Activated naive CD8-positive, alpha-beta T cell treated with anti-CD3 and anti-CD28 coated beads, Interleukin-2, amount 50 U/mL, for 24 hours (primary cell): ENCODE measurements around the gene LSS.

Experiments
- ATAC-seq: fragments of 150-1000 bp; cut with Tn5 transposase; one replicate; pipeline ENCODE4 v1.10.0; 2021
- DNase-seq: peaks from one replicate; pipeline ENCODE4 v3.0.0; 2021
- H3K27ac Mint-ChIP-seq: one replicate; pipeline ENCODE4 v1.8.0; 2021; ENCODE audit warnings: mild to moderate bottlenecking, mixed read lengths
- H3K27me3 Mint-ChIP-seq: one replicate; pipeline ENCODE4 v1.8.0; 2021; ENCODE audit warnings: mixed read lengths
- H3K36me3 Mint-ChIP-seq: one replicate; pipeline ENCODE4 v1.8.0; 2021; ENCODE audit warnings: low read depth, mixed read lengths
- H3K4me1 Mint-ChIP-seq: one replicate; pipeline ENCODE4 v1.8.0; 2021; ENCODE audit warnings: mixed read lengths
- H3K4me3 Mint-ChIP-seq: one replicate; pipeline ENCODE4 v1.8.0; 2021; ENCODE audit warnings: mild to moderate bottlenecking, moderate library complexity, mixed read lengths
- H3K9me3 Mint-ChIP-seq: one replicate; pipeline ENCODE4 v1.8.0; 2021; ENCODE audit warnings: mixed read lengths

LSS gene

GRCh38 chr21:46168659-46169386, 59.8 kb downstream of the LSS start:
- Mint-ChIP-seq H3K4me1 (peaks cover 6% of the 10 kb centered on the region), H3K9me3 (peaks cover 4% of the 10 kb centered on the region), H3K27ac (no peak overlapping the region), H3K36me3 (peaks cover 4% of the 10 kb centered on the region), H3K4me3 (no peak overlapping the region), H3K27me3 (peaks cover 2% of the 10 kb centered on the region)
- no peak for DNase-seq
- no peak for ATAC-seq

GRCh38 chr21:46168238-46168637, 60.3 kb downstream of the LSS start:
- Mint-ChIP-seq H3K4me3 (no peak overlapping the region), H3K27me3 (peaks cover 5% of the 10 kb centered on the region), H3K36me3 (peaks cover under 1% of the 10 kb centered on the region), H3K27ac (no peak overlapping the region), H3K9me3 (no peaks in the 10 kb centered on the region), H3K4me1 (peaks cover 6% of the 10 kb centered on the region)
- DNase-seq (no peak), ATAC-seq (no peak)

GRCh38 chr21:46165098-46165497, 63.5 kb downstream of the LSS start:
- Mint-ChIP-seq H3K27ac (no peak overlapping the region), H3K4me1 (no peaks in the 10 kb centered on the region), H3K36me3 (no peaks in the 10 kb centered on the region), H3K27me3 (peaks cover 8% of the 10 kb centered on the region), H3K9me3 (no peaks in the 10 kb centered on the region), H3K4me3 (no peak overlapping the region)
- no peak for ATAC-seq
- no peak for DNase-seq

GRCh38 chr21:46163380-46163779, 65.2 kb downstream of the LSS start:
- no peak overlapping the region for H3K4me3 Mint-ChIP-seq
- H3K27ac Mint-ChIP-seq = no peak overlapping the region
- no peaks in the 10 kb centered on the region for H3K36me3 Mint-ChIP-seq
- H3K9me3 Mint-ChIP-seq = no peaks in the 10 kb centered on the region
- no peak for DNase-seq
- ATAC-seq = no peak
- peaks cover 8% of the 10 kb centered on the region for H3K27me3 Mint-ChIP-seq
- H3K4me1 Mint-ChIP-seq = no peaks in the 10 kb centered on the region

GRCh38 chr21:46161633-46162592, 66.7 kb downstream of the LSS start:
- Mint-ChIP-seq H3K27ac (no peak overlapping the region), H3K27me3 (peaks cover 8% of the 10 kb centered on the region), H3K36me3 (no peaks in the 10 kb centered on the region), H3K9me3 (no peaks in the 10 kb centered on the region), H3K4me1 (no peaks in the 10 kb centered on the region), H3K4me3 (no peak overlapping the region)
- no peak for DNase-seq
- no peak for ATAC-seq

GRCh38 chr21:46160907-46161632, 67.5 kb downstream of the LSS start:
- Mint-ChIP-seq H3K27ac (no peak overlapping the region), H3K27me3 (peaks cover 8% of the 10 kb centered on the region), H3K36me3 (no peaks in the 10 kb centered on the region), H3K4me3 (no peak overlapping the region), H3K9me3 (no peaks in the 10 kb centered on the region), H3K4me1 (no peaks in the 10 kb centered on the region)
- ATAC-seq = peak; percentile 13
- no peak for DNase-seq

GRCh38 chr21:46160657-46160906, 68.0 kb downstream of the LSS start:
- Mint-ChIP-seq H3K4me1 (no peaks in the 10 kb centered on the region), H3K27ac (no peak overlapping the region), H3K4me3 (no peak overlapping the region), H3K27me3 (peaks cover 6% of the 10 kb centered on the region), H3K9me3 (no peaks in the 10 kb centered on the region), H3K36me3 (no peaks in the 10 kb centered on the region)
- no peak for DNase-seq
- ATAC-seq = no peak

GRCh38 chr21:46159841-46160656, 68.5 kb downstream of the LSS start:
- no peak for DNase-seq
- ATAC-seq = no peak
- Mint-ChIP-seq H3K4me1 (no peaks in the 10 kb centered on the region), H3K4me3 (no peak overlapping the region), H3K27me3 (peaks cover 6% of the 10 kb centered on the region), H3K27ac (no peak overlapping the region), H3K9me3 (no peaks in the 10 kb centered on the region), H3K36me3 (no peaks in the 10 kb centered on the region)

GRCh38 chr21:46159390-46159789, 69.2 kb downstream of the LSS start:
- Mint-ChIP-seq H3K27ac (no peak overlapping the region), H3K9me3 (no peaks in the 10 kb centered on the region), H3K4me1 (no peaks in the 10 kb centered on the region), H3K4me3 (no peak overlapping the region), H3K36me3 (no peaks in the 10 kb centered on the region), H3K27me3 (peaks cover 6% of the 10 kb centered on the region)
- ATAC-seq = no peak
- no peak for DNase-seq

GRCh38 chr21:46158666-46159300, 69.8 kb downstream of the LSS start:
- Mint-ChIP-seq H3K27ac (no peak overlapping the region), H3K9me3 (no peaks in the 10 kb centered on the region), H3K27me3 (peaks cover 6% of the 10 kb centered on the region), H3K4me3 (no peak overlapping the region), H3K4me1 (no peaks in the 10 kb centered on the region), H3K36me3 (no peaks in the 10 kb centered on the region)
- DNase-seq = no peak
- ATAC-seq = no peak

GRCh38 chr21:46157987-46158451, 70.6 kb downstream of the LSS start:
- DNase-seq = no peak

GRCh38 chr21:46157396-46157986, 71.1 kb downstream of the LSS start:
- H3K9me3 Mint-ChIP-seq = no peaks in the 10 kb centered on the region
- H3K27ac Mint-ChIP-seq = no peak overlapping the region
- no peak overlapping the region for H3K4me3 Mint-ChIP-seq
- DNase-seq (no peak), ATAC-seq (no peak)
- no peaks in the 10 kb centered on the region for H3K4me1 Mint-ChIP-seq
- H3K27me3 Mint-ChIP-seq = peaks cover 2% of the 10 kb centered on the region
- H3K36me3 Mint-ChIP-seq = no peaks in the 10 kb centered on the region

More at GRCh38 chr21:46157987-46158451, 70.6 kb downstream of the LSS start:
- Mint-ChIP-seq H3K36me3 (no peaks in the 10 kb centered on the region), H3K4me1 (no peaks in the 10 kb centered on the region), H3K9me3 (no peaks in the 10 kb centered on the region), H3K4me3 (no peak overlapping the region), H3K27ac (no peak overlapping the region), H3K27me3 (peaks cover 2% of the 10 kb centered on the region)
- no peak for ATAC-seq

GRCh38 chr21:46156678-46157077, 71.9 kb downstream of the LSS start:
- no peak overlapping the region for H3K4me3 Mint-ChIP-seq
- H3K27me3 Mint-ChIP-seq = peaks cover 2% of the 10 kb centered on the region
- H3K9me3 Mint-ChIP-seq = no peaks in the 10 kb centered on the region
- no peaks in the 10 kb centered on the region for H3K4me1 Mint-ChIP-seq
- ATAC-seq (no peak), DNase-seq (no peak)
- no peaks in the 10 kb centered on the region for H3K36me3 Mint-ChIP-seq
- no peak overlapping the region for H3K27ac Mint-ChIP-seq

- DNase-seq (no peak), ATAC-seq (no peak)
- no peak overlapping the region for H3K4me3 Mint-ChIP-seq
- H3K27ac Mint-ChIP-seq = no peak overlapping the region
- H3K36me3 Mint-ChIP-seq = no peaks in the 10 kb centered on the region
- H3K9me3 Mint-ChIP-seq = no peaks in the 10 kb centered on the region
- H3K4me1 Mint-ChIP-seq = no peaks in the 10 kb centered on the region
- peaks cover 2% of the 10 kb centered on the region for H3K27me3 Mint-ChIP-seq
These were observed 72.3 kb downstream of the LSS start for GRCh38 chr21:46156378-46156645.
